Hippocampal formation (tissue), 2 donors: ENCODE measurements around the gene CXXC1.
"Not testable (repeated sequence)": the region's sequence is repeated elsewhere in the genome, so short reads cannot be mapped to it uniquely, and the experiment has no call there.

Experiments
- DNase-seq, 2 donors: peaks; one replicate each; lab custom pipeline; 2025; lab: John Stamatoyannopoulos, UW

Gene CXXC1

DNA sequence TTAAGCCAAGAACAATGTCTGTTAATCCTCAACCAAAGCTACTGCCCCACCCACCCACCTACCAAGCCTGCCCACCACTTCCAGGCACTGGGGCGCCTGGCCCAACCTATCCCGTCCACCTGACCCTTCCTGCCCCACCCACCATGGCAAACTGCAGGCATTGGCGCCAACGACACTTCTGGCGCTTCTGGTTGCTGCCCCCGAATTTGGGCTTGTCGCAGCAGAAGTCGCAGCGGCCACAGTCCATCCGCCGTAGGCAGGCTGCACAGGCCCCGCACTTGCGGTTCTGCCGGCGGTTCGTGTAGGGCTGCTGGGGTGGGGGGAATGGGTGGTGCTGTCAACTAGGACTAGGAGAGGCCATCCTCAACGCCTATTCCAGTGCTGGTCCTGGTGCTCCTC is 13.4 kb downstream of the CXXC1 start:
- DNase-seq: no peak

DNA sequence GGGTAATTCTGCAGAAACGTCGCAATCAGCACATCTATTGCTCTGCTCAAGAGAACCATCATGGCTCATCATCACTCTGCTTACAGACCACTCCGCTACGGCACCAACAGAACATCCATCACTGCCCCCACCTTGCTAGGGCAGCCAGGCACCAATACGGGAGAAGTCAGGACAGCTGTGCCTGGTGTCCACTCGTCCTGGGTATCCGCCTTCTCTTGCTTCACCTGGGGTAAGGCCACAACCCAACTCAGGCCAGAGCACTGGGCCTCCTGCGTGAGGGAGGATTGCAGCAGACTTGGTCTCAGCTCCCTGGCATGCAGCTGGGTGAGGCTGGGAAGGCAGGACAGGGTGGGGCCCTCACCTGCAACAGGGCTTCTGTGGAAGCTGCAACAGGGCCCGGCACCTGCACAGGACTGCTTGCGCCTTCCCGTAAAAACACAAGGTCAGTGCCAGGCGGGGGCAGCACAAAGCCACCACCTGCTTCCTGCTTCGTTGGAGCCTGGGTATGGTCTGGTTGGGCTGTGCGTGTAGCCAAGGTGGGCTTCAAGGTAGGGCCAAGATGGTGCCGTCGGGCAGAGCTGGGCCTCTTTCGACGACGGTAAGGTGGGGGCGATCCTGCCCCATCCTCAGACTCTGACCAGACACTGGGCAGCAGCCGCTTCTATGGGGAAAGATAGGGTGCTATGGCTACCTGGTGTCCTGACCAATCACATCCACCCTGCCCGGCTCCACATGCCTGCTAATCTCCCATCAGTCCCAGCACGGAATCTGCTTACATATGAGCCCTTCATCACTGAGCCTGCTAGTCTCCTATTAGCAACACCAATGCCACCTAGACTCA is 14.1 kb downstream of the CXXC1 start:
- no peak for DNase-seq

- no peak for DNase-seq
Measured at GRCh38 chr18:50272568-50272967, 14.9 kb downstream of the CXXC1 start.

DNA sequence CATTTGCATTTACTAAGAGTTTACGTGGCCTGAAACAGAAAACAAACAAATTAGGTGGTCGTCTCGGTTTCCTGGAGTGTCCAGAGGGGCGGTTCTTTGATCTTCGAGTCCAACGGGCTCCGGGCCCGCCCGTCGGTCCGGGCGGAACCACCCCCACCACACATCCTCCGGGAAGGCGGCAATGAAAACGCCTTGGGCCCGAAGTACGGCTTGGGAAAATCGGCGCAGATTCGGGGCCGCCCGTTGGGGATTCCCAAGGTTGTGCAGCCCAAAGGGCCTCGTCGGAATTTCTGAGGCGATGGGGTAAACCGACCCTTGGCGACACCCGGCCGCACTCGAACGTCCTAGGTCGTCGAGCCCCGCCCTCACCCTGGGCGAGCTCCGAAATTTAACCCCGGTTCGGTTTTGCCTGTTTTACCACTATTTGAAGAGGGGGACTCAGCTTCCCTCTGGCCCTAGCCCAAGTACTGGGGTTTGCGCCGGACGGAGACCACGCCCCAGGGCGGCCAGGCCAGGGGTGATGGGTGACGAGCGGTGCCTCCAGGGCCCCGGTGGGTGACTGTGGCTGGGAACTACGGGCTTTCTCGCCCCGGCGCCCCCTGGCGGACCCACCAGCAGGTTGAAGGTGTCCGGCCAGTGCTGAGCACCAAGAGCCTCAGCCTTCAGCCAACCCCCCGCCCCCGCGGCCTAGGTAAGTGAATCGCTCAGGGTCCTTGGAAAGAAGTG is 19.3 kb downstream of the CXXC1 start:
- DNase-seq: peak in 1 of 2 donors; percentile 56

DNA sequence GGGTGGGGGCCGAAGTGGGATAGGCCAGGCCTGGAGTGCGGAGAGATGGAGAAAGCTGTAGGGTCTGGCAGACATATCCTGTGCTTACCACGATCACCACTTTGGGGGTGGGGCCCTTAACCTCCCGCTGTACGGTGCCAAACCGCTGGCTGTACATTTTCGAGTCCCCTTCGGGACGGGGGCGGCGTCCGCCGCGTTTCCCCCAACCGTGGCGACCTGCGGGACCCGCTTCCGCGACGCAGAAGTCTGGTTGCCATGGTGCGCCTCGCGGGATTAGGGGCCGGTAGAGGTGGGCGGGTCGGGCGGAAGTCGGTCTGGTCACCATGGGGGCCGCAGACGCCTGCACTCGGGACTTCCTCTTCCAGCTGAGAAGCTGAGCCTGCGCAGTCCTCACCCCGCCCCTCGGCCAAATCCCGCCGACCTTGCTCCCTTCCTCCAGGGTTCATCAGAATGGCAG is 21.2 kb downstream of the CXXC1 start, which contains the start of gene CFAP53:
TSS of gene CFAP53 (minus strand) at position 248 of the 457 bp plus-strand sequence. CDS start at position 157, 91 bp downstream.
- peak; percentile 74 to 76 for DNase-seq

- no peak for DNase-seq
Measured at GRCh38 chr18:50262977-50263376, 24.5 kb downstream of the CXXC1 start.

DNA sequence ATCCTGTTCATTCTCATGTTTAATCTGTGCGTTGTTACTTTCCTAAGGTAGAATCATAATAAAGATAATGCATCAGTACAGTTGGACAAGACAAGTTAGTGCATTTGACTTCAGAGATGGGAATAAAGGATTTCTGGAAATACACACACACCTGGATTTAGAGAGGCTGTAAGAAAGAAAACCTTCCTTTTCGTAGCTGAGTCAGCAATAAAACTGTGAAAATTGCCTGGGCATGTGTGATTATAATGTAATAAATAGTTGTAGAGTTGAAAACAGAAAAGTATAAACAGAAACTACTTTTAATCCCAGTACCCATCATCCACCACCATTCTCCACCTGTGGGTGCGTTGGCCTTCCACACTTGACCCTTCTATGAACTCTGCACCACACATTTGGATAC is 36.6 kb downstream of the CXXC1 start:
- no peak for DNase-seq

- DNase-seq: no peak
Measured at GRCh38 chr18:50249576-50249975, 37.9 kb downstream of the CXXC1 start.

GRCh38 chr18:50247561-50247960 is 39.9 kb downstream of the CXXC1 start:
- DNase-seq: no peak

DNA sequence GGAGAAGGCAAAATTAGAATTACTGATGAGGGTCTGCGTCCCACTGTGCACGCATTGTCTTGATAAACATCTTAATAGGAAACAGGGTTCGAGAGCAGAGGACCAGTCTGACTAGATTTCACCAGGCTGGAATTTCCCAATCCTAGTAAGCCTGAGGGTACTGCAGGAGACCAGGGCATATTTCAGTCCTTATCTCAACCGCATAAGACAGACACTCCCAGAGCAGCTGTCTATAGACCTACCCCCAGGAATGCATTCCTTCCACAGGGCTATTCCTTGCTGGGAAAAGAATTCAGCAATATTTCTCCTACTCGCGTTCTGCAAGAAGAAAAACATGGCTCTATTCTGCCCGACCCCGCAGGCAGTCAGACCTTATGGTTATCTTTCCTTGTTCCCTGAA is 45.7 kb downstream of the CXXC1 start:
- DNase-seq: not testable (repeated sequence)

GRCh38 chr18:50240080-50240563 is 47.4 kb downstream of the CXXC1 start:
- DNase-seq: no peak

GRCh38 chr18:50232419-50232818 is 55.1 kb downstream of the CXXC1 start:
- DNase-seq: no peak
